Measurements from ENCODE around the gene SREK1IP1.

SREK1IP1 gene

GRCh38 chr5:64685866-64686265 lies 82.6 kb downstream of the SREK1IP1 start:
- ChIA-PET CTCF (no interaction called here), POLR2A (no interaction called here)
- TF ChIP-seq SUZ12 (IDR thresholded peaks at IDR 0.05) (no peak), CTBP1 (IDR thresholded peaks at IDR 0.05; ENCODE audit: borderline replicate concordance) (no peak), LEF1 (IDR thresholded peaks at IDR 0.05; ENCODE audit: borderline replicate concordance) (no peak), FOXM1 (IDR thresholded peaks at IDR 0.05; ENCODE audit: borderline replicate concordance) (no peak), L3MBTL2 (conservative IDR thresholded peaks at IDR 0.05) (no peak), SP1 (IDR thresholded peaks at IDR 0.05) (no peak), FOXK2 (IDR thresholded peaks at IDR 0.05) (no peak), ARNT (IDR thresholded peaks at IDR 0.05) (no peak), ELF4 (IDR thresholded peaks at IDR 0.05) (no peak), TARDBP (IDR thresholded peaks at IDR 0.05) (no peak), HDGF (IDR thresholded peaks at IDR 0.05; ENCODE audit: borderline replicate concordance) (no peak), ZNF384 (IDR thresholded peaks at IDR 0.05) (no peak), NFRKB (IDR thresholded peaks at IDR 0.05) (no peak), BHLHE40 (IDR thresholded peaks at IDR 0.05; ENCODE audit: borderline replicate concordance) (no peak), FOXA1 (IDR thresholded peaks at IDR 0.05) (no peak), PKNOX1 (IDR thresholded peaks at IDR 0.05) (no peak)
- DNase-seq (ENCODE audit: extremely low spot score): no peak

GRCh38 chr5:64682608-64683007 lies 85.9 kb downstream of the SREK1IP1 start:
- ChIA-PET POLR2A (no interaction called here), CTCF (no interaction called here)

GRCh38 chr5:64680289-64680688 lies 88.2 kb downstream of the SREK1IP1 start:
- ChIA-PET CTCF (no interaction called here), POLR2A (interaction anchor here (1.4 kb wide), 1 partner anchor 11 kb away, joined by 4 read pairs; no protein-coding TSS in a partner anchor)
- TF ChIP-seq SP1 (IDR thresholded peaks at IDR 0.05) (no peak), L3MBTL2 (conservative IDR thresholded peaks at IDR 0.05) (no peak), FOXK2 (IDR thresholded peaks at IDR 0.05) (no peak), FOXA1 (IDR thresholded peaks at IDR 0.05) (no peak), PKNOX1 (IDR thresholded peaks at IDR 0.05) (no peak), HDGF (IDR thresholded peaks at IDR 0.05; ENCODE audit: borderline replicate concordance) (no peak), FOXM1 (IDR thresholded peaks at IDR 0.05; ENCODE audit: borderline replicate concordance) (no peak), TARDBP (IDR thresholded peaks at IDR 0.05) (no peak), LEF1 (IDR thresholded peaks at IDR 0.05; ENCODE audit: borderline replicate concordance) (no peak), SUZ12 (IDR thresholded peaks at IDR 0.05) (no peak), NFRKB (IDR thresholded peaks at IDR 0.05) (no peak), ZNF384 (IDR thresholded peaks at IDR 0.05) (no peak)
- no peak for DNase-seq (ENCODE audit: extremely low spot score)

More at GRCh38 chr5:64682608-64683007, 85.9 kb downstream of the SREK1IP1 start:
- no peak for DNase-seq (ENCODE audit: extremely low spot score)
- TF ChIP-seq CTBP1 (IDR thresholded peaks at IDR 0.05; ENCODE audit: borderline replicate concordance) (no peak), ZNF384 (IDR thresholded peaks at IDR 0.05) (no peak), NFRKB (IDR thresholded peaks at IDR 0.05) (no peak)

- TF ChIP-seq SP1 (IDR thresholded peaks at IDR 0.05): no peak
- no peak for TF ChIP-seq LEF1 (IDR thresholded peaks at IDR 0.05; ENCODE audit: borderline replicate concordance)
- TF ChIP-seq ELF4 (IDR thresholded peaks at IDR 0.05): no peak
- no peak for TF ChIP-seq CTBP1 (IDR thresholded peaks at IDR 0.05; ENCODE audit: borderline replicate concordance)
- TF ChIP-seq ZNF384 (IDR thresholded peaks at IDR 0.05): no peak
- TF ChIP-seq FOXK2 (IDR thresholded peaks at IDR 0.05): no peak
- TF ChIP-seq BHLHE40 (IDR thresholded peaks at IDR 0.05; ENCODE audit: borderline replicate concordance): no peak
- no peak for TF ChIP-seq ARNT (IDR thresholded peaks at IDR 0.05)
- no peak for TF ChIP-seq FOXM1 (IDR thresholded peaks at IDR 0.05; ENCODE audit: borderline replicate concordance)
- no peak for TF ChIP-seq HDGF (IDR thresholded peaks at IDR 0.05; ENCODE audit: borderline replicate concordance)
- TF ChIP-seq FOXA1 (IDR thresholded peaks at IDR 0.05): no peak
- TF ChIP-seq SUZ12 (IDR thresholded peaks at IDR 0.05): no peak
- no peak for TF ChIP-seq NFRKB (IDR thresholded peaks at IDR 0.05)
- no peak for TF ChIP-seq TARDBP (IDR thresholded peaks at IDR 0.05)
- no peak for TF ChIP-seq PKNOX1 (IDR thresholded peaks at IDR 0.05)
- ChIA-PET POLR2A (no interaction called here), CTCF (no interaction called here)
- DNase-seq (ENCODE audit: extremely low spot score): no peak
Measured at GRCh38 chr5:64678374-64678773, 90.1 kb downstream of the SREK1IP1 start.

- TF ChIP-seq BHLHE40 (IDR thresholded peaks at IDR 0.05; ENCODE audit: borderline replicate concordance) (no peak), FOXA1 (IDR thresholded peaks at IDR 0.05) (no peak), PKNOX1 (IDR thresholded peaks at IDR 0.05) (no peak), ARNT (IDR thresholded peaks at IDR 0.05) (no peak), HDGF (IDR thresholded peaks at IDR 0.05; ENCODE audit: borderline replicate concordance) (no peak), ELF4 (IDR thresholded peaks at IDR 0.05) (no peak), SP1 (IDR thresholded peaks at IDR 0.05) (no peak), L3MBTL2 (conservative IDR thresholded peaks at IDR 0.05) (no peak), SUZ12 (IDR thresholded peaks at IDR 0.05) (no peak), ZNF384 (IDR thresholded peaks at IDR 0.05) (no peak)
- ChIA-PET CTCF (no interaction called here), POLR2A (no interaction called here)
Measured at GRCh38 chr5:64671678-64672077, 96.8 kb downstream of the SREK1IP1 start.

GRCh38 chr5:64670277-64670676 lies 98.2 kb downstream of the SREK1IP1 start:
- DNase-seq (ENCODE audit: extremely low spot score): no peak
- TF ChIP-seq ARNT (IDR thresholded peaks at IDR 0.05) (no peak), CTBP1 (IDR thresholded peaks at IDR 0.05; ENCODE audit: borderline replicate concordance) (no peak), BHLHE40 (IDR thresholded peaks at IDR 0.05; ENCODE audit: borderline replicate concordance) (no peak), TARDBP (IDR thresholded peaks at IDR 0.05) (no peak), SP1 (IDR thresholded peaks at IDR 0.05) (no peak), SUZ12 (IDR thresholded peaks at IDR 0.05) (no peak), FOXA1 (IDR thresholded peaks at IDR 0.05) (no peak), L3MBTL2 (conservative IDR thresholded peaks at IDR 0.05) (no peak), HDGF (IDR thresholded peaks at IDR 0.05; ENCODE audit: borderline replicate concordance) (no peak), LEF1 (IDR thresholded peaks at IDR 0.05; ENCODE audit: borderline replicate concordance) (no peak), FOXK2 (IDR thresholded peaks at IDR 0.05) (no peak), ZNF384 (IDR thresholded peaks at IDR 0.05) (no peak), FOXM1 (IDR thresholded peaks at IDR 0.05; ENCODE audit: borderline replicate concordance) (no peak), NFRKB (IDR thresholded peaks at IDR 0.05) (no peak), ELF4 (IDR thresholded peaks at IDR 0.05) (no peak), PKNOX1 (IDR thresholded peaks at IDR 0.05) (no peak)
- POLR2A ChIA-PET: no interaction called here
- CTCF ChIA-PET: no interaction called here

More at GRCh38 chr5:64671678-64672077, 96.8 kb downstream of the SREK1IP1 start:
- no peak for DNase-seq (ENCODE audit: extremely low spot score)

All from HEK293T (cell line).